K562 (cell line): ENCODE measurements around the gene CRAMP1. TPM values are rescaled to one million over a fixed set of nuclear protein-coding genes. Genes with fewer than 3 reads are reported as not detected.

Source experiments
- ADNP ChIP-seq: fragments of 200-800 bp; sonication (Bioruptor generic); IDR thresholded peaks from 2 replicates; pipeline ENCODE4 v1.6.1; 2016; ENCODE audit warnings: missing genetic modification characterization, missing compliant biosample characterization
- ATF1 ChIP-seq, 2 experiments: fragments of 450-650 bp in 1 of 2; IDR thresholded peaks; 2 replicates each; pipeline ENCODE4 v1.6.1; 2016; ENCODE audit warnings: missing compliant biosample characterization in 1 of 2, missing genetic modification characterization in 1 of 2
- KDM4B ChIP-seq, 2 experiments: fragments of 450-650 bp in 1 of 2; sonication (generic) in 1 of 2; IDR thresholded peaks; 2 replicates each; pipeline ENCODE4 v1.6.1; 2016 to 2017; ENCODE audit warnings: borderline replicate concordance in 2 of 2, antibody characterized with exemption in 1 of 2, low read depth in 1 of 2, mild to moderate bottlenecking in 1 of 2
- MTF1 ChIP-seq: fragments of 250-450 bp; sonication (Bioruptor Pico); IDR thresholded peaks from 2 replicates; pipeline ENCODE4 v1.9.0; 2021; ENCODE audit warnings: moderate library complexity, mild to moderate bottlenecking, inconsistent platforms, borderline replicate concordance
- PHTF2 ChIP-seq: fragments of 250-450 bp; sonication (Bioruptor Pico); IDR thresholded peaks from 2 replicates; pipeline ENCODE4 v1.5.0; 2021; ENCODE audit warnings: mild to moderate bottlenecking
- POLR3A ChIP-seq: IDR thresholded peaks from 2 replicates; pipeline ENCODE4 v1.6.1; 2011; ENCODE audit warnings: borderline replicate concordance, mild to moderate bottlenecking, moderate library complexity; ENCODE audit not compliant: insufficient read length, insufficient read depth; ENCODE audit errors: extremely low read depth
- SMARCA5 ChIP-seq: fragments of 450-650 bp; IDR thresholded peaks from 2 replicates; pipeline ENCODE4 v1.6.1; 2016
- TCF7L2 ChIP-seq: fragments of 150-350 bp; IDR thresholded peaks from 2 replicates; pipeline ENCODE4 v1.6.1; 2016; ENCODE audit warnings: low read depth, mild to moderate bottlenecking, low read length, moderate library complexity
- polyA plus RNA-seq, 8 experiments: library from polyadenylated mRNA; depleted of rRNA in 4 of 8; stranded (reverse) in 5 of 8; unstranded in 3 of 8; fragments of >200 nt; fragmentation: Nextera tagmentation in 2 of 8; fragmentation: Illumina TruSeq in 1 of 8; extraction: Ambion mirVana in 2 of 8; extraction: Trizol in 1 of 8; gene quantifications; 2 replicates each; pipeline versions ENCODE4 v1.2.1 to v1.2.3, GENCODE V29; 2011 to 2014; ENCODE audit warnings: inconsistent platforms in 1 of 8, missing spikeins in 1 of 8
- total RNA-seq, 7 experiments: library from RNA; depleted of rRNA in 6 of 7; stranded (reverse); fragments of >200 nt in 6 of 7; fragmentation: Illumina TruSeq in 2 of 7; extraction: Trizol in 2 of 7; gene quantifications; 2 replicates each; pipeline versions ENCODE4 v1.2.1 to v1.2.3, GENCODE V29; 2011 to 2021; ENCODE audit warnings: low replicate concordance in 1 of 7
- TF ChIP-seq, protein P1 (sequence below): IDR thresholded peaks from 2 replicates; pipeline ENCODE4 v1.6.1; 2011; ENCODE audit not compliant: insufficient read length; ENCODE audit errors: extremely low read depth
- TF ChIP-seq, protein P2 (sequence below): fragments of 450-650 bp; IDR thresholded peaks from 2 replicates; pipeline ENCODE4 v1.6.1; 2016; ENCODE audit warnings: low read depth, mild to moderate bottlenecking, moderate library complexity

CRAMP1 gene
- total and polyA plus RNA-seq, 9 of the 15 experiments (the other 6 are each of a cell fraction or from before 2014, with no cell fraction given) = 0.52 to 20.8 (median 7.5) TPM

DNA sequence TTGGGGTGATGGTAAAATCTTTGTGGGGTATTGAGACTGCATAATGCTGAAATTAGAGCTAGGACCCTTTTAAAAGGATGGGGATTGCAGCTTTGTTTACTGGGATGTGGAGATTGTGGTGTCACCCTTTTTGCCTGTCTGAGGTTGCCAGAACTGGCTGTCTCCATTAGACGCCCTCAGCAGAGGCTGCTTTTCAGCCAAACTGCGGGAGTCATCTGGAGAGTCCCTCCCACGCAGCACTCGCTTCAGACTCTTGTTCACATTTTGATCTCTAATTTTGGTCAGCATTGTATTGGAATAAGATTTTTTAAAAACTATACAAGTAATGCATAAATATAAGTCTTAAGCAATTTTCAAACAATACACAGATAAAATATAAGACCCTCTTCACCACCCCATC is 38.0 kb downstream of the CRAMP1 start (continued):
- TF ChIP-seq KDM4B (IDR thresholded peaks at IDR 0.05; ENCODE audit: borderline replicate concordance in 2 of 2, low read depth in 1 of 2) (no peak), SMARCA5 (no peak), POLR3A (no peak), TCF7L2 (no peak), MTF1 (CRISPR knock-in tag) (no peak), ADNP (tag) (no peak), PHTF2 (CRISPR knock-in tag) (no peak), ATF1 (CRISPR knock-in tag; IDR thresholded peaks at IDR 0.05) (no peak), ATF1 (tag; IDR thresholded peaks at IDR 0.05) (no peak)
- TF ChIP-seq, protein P1, sequence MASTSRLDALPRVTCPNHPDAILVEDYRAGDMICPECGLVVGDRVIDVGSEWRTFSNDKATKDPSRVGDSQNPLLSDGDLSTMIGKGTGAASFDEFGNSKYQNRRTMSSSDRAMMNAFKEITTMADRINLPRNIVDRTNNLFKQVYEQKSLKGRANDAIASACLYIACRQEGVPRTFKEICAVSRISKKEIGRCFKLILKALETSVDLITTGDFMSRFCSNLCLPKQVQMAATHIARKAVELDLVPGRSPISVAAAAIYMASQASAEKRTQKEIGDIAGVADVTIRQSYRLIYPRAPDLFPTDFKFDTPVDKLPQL = no peak
- TF ChIP-seq, protein P2, sequence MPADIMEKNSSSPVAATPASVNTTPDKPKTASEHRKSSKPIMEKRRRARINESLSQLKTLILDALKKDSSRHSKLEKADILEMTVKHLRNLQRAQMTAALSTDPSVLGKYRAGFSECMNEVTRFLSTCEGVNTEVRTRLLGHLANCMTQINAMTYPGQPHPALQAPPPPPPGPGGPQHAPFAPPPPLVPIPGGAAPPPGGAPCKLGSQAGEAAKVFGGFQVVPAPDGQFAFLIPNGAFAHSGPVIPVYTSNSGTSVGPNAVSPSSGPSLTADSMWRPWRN = no peak
